ENCODE results near the gene LCN12. TPM values are rescaled to one million over a fixed set of nuclear protein-coding genes. Genes with fewer than 3 reads are reported as not detected.

The LCN12 gene
- total and polyA plus RNA-seq, 2 donors (not counting 1 experiment from before 2014, with no cell fraction given) = 0.17 TPM; not detected in 1

DNA sequence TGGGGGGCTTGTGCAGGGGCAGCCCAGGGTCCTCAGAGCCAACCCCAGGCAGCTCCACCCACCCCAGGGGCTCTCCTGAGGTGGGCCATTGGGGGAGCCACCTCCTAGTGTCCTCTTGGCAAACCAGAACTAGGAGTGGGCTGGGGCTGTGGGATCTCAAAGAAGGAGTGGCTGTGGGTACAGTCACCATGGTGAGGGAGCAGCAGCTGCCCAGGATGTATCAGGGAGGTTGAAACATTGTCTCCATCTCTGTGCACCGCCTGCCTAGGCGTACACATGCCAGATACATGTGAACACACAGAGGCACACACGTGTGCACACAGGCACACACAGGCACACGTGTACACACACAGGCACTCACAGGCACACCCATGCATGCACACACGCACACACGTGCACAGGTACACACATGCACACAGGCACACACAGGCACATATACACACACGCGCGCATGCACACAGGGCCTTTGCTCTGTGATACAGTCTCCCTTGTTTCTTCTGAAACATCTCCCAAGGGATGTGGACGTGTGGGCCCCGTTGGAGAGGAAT lies 10.7 kb downstream of the LCN12 start:
- H3K9ac ChIP-seq (ENCODE audit: insufficient read depth, low read length) = no peak overlapping the region
- H3K9me3 ChIP-seq (ENCODE audit: control insufficient read depth, insufficient read depth, low read depth, low read length) = no peaks in the 10 kb centered on the region
- TF ChIP-seq, protein P1, sequence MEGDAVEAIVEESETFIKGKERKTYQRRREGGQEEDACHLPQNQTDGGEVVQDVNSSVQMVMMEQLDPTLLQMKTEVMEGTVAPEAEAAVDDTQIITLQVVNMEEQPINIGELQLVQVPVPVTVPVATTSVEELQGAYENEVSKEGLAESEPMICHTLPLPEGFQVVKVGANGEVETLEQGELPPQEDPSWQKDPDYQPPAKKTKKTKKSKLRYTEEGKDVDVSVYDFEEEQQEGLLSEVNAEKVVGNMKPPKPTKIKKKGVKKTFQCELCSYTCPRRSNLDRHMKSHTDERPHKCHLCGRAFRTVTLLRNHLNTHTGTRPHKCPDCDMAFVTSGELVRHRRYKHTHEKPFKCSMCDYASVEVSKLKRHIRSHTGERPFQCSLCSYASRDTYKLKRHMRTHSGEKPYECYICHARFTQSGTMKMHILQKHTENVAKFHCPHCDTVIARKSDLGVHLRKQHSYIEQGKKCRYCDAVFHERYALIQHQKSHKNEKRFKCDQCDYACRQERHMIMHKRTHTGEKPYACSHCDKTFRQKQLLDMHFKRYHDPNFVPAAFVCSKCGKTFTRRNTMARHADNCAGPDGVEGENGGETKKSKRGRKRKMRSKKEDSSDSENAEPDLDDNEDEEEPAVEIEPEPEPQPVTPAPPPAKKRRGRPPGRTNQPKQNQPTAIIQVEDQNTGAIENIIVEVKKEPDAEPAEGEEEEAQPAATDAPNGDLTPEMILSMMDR (conservative IDR thresholded peaks at IDR 0.05 in 1 of 2, IDR thresholded peaks at IDR 0.05 in 1 of 2; ENCODE audit: low read depth in 1 of 2, low read length in 2 of 2) = no peak
- no peak for TF ChIP-seq EZH2 (IDR thresholded peaks at IDR 0.05; ENCODE audit: low read length, missing control alignments)
- no peak overlapping the region for H2AFZ ChIP-seq (ENCODE audit: low read length)
- no peaks in the 10 kb centered on the region for H3K4me1 ChIP-seq (ENCODE audit: control insufficient read depth, extremely low read depth, insufficient read depth, low read length)
- no peaks in the 10 kb centered on the region for H3K36me3 ChIP-seq (ENCODE audit: control insufficient read depth, insufficient read depth, low read length)
- no peak for DNase-seq (ENCODE audit: low read depth in 2 of 2)
- peaks cover 4% of the 10 kb centered on the region for H3K27me3 ChIP-seq (ENCODE audit: control insufficient read depth, insufficient read depth, low read length)
- H3K4me3 ChIP-seq (replicated peaks in 1 of 4; ENCODE audit: control extremely low read depth in 1 of 4, insufficient read depth in 1 of 4, low read depth in 3 of 4, low read length in 4 of 4) = no peak overlapping the region
- H3K4me2 ChIP-seq (ENCODE audit: extremely low read depth, insufficient read depth, low read length) = no peak overlapping the region
- H4K20me1 ChIP-seq (ENCODE audit: control insufficient read depth, extremely low read depth, insufficient read depth, low read length) = no peaks in the 10 kb centered on the region
- H3K27ac ChIP-seq (ENCODE audit: insufficient read depth, low read length) = no peak overlapping the region
- H3K79me2 ChIP-seq (ENCODE audit: control insufficient read depth, insufficient read depth, low read length) = no peaks in the 10 kb centered on the region

GRCh38 chr9:136963341-136963740 lies 11.3 kb downstream of the LCN12 start:
- Histone ChIP-seq H3K27ac (ENCODE audit: insufficient read depth, low read length) (no peak overlapping the region), H3K9me3 (ENCODE audit: control insufficient read depth, insufficient read depth, low read depth, low read length) (no peaks in the 10 kb centered on the region), H3K79me2 (ENCODE audit: control insufficient read depth, insufficient read depth, low read length) (no peaks in the 10 kb centered on the region), H3K4me3 (replicated peaks in 1 of 4; ENCODE audit: control extremely low read depth in 1 of 4, insufficient read depth in 1 of 4, low read depth in 3 of 4, low read length in 4 of 4) (no peak overlapping the region), H3K27me3 (ENCODE audit: control insufficient read depth, insufficient read depth, low read length) (peaks cover 4% of the 10 kb centered on the region), H3K4me2 (ENCODE audit: extremely low read depth, insufficient read depth, low read length) (no peak overlapping the region), H2AFZ (ENCODE audit: low read length) (no peak overlapping the region), H3K4me1 (ENCODE audit: control insufficient read depth, extremely low read depth, insufficient read depth, low read length) (no peaks in the 10 kb centered on the region), H3K9ac (ENCODE audit: insufficient read depth, low read length) (no peak overlapping the region), H4K20me1 (ENCODE audit: control insufficient read depth, extremely low read depth, insufficient read depth, low read length) (no peaks in the 10 kb centered on the region), H3K36me3 (ENCODE audit: control insufficient read depth, insufficient read depth, low read length) (no peaks in the 10 kb centered on the region)
- DNase-seq (ENCODE audit: low read depth in 2 of 2) = no peak
- TF ChIP-seq, protein P1 (conservative IDR thresholded peaks at IDR 0.05 in 1 of 2, IDR thresholded peaks at IDR 0.05 in 1 of 2; ENCODE audit: low read depth in 1 of 2, low read length in 2 of 2) = no peak
- TF ChIP-seq EZH2 (IDR thresholded peaks at IDR 0.05; ENCODE audit: low read length, missing control alignments) = no peak

GRCh38 chr9:136963751-136964150 lies 11.7 kb downstream of the LCN12 start:
- no peak for DNase-seq (ENCODE audit: low read depth in 2 of 2)
- H4K20me1 ChIP-seq (ENCODE audit: control insufficient read depth, extremely low read depth, insufficient read depth, low read length) = no peaks in the 10 kb centered on the region
- H3K36me3 ChIP-seq (ENCODE audit: control insufficient read depth, insufficient read depth, low read length) = no peaks in the 10 kb centered on the region
- no peak overlapping the region for H3K4me2 ChIP-seq (ENCODE audit: extremely low read depth, insufficient read depth, low read length)
- no peaks in the 10 kb centered on the region for H3K79me2 ChIP-seq (ENCODE audit: control insufficient read depth, insufficient read depth, low read length)
- H3K9ac ChIP-seq (ENCODE audit: insufficient read depth, low read length) = no peak overlapping the region
- no peak overlapping the region for H3K27ac ChIP-seq (ENCODE audit: insufficient read depth, low read length)
- H2AFZ ChIP-seq (ENCODE audit: low read length) = no peak overlapping the region
- no peaks in the 10 kb centered on the region for H3K4me1 ChIP-seq (ENCODE audit: control insufficient read depth, extremely low read depth, insufficient read depth, low read length)
- TF ChIP-seq, protein P1 (conservative IDR thresholded peaks at IDR 0.05 in 1 of 2, IDR thresholded peaks at IDR 0.05 in 1 of 2; ENCODE audit: low read depth in 1 of 2, low read length in 2 of 2) = no peak
- TF ChIP-seq EZH2 (IDR thresholded peaks at IDR 0.05; ENCODE audit: low read length, missing control alignments) = no peak
- no peak overlapping the region for H3K4me3 ChIP-seq (replicated peaks in 1 of 4; ENCODE audit: control extremely low read depth in 1 of 4, insufficient read depth in 1 of 4, low read depth in 3 of 4, low read length in 4 of 4)
- no peaks in the 10 kb centered on the region for H3K9me3 ChIP-seq (ENCODE audit: control insufficient read depth, insufficient read depth, low read depth, low read length)
- peaks cover 4% of the 10 kb centered on the region for H3K27me3 ChIP-seq (ENCODE audit: control insufficient read depth, insufficient read depth, low read length)
